SKM-1 (cell line): ENCODE results near the gene SMNDC1.
"Not testable (repeated sequence)": the region's sequence is repeated elsewhere in the genome, so short reads cannot be mapped to it uniquely, and the experiment has no call there.

Experiments used
- DNase-seq: peaks from one replicate; lab custom pipeline; 2025; ENCODE audit not compliant: unreplicated experiment; lab: John Stamatoyannopoulos, UW

The SMNDC1 gene

DNA sequence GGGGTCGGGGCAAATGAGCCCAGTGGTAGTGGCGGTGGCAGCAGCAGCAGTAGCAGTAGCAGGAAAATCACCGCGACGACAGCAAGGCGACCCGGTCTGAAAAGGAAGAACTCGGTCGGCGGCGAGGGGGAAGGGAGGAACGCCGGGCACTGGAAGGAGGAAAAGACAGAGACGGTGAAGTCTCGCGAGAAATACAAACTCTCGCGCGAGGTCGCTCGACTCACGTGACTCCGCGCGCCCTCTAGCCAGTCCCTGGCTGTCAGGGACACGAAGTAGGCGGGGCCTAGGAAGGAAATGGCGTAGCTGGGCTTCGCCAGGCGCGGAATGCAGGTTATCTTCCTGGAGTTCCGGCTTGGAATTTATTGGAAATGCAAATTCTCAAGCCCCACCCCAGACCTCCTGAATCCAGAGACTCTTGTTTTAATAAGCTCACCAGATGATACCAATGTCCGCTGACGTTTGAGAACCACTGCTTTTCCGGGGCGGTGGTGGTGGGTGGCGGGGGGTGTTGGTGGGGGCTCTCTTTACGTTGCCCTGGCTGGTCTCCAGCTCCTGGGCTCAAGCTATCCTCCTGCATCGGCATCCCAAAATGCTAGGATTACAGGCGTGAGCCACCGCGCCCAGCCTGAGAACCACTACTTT lies at the start of gene SMNDC1:
SMNDC1 (minus strand) TSS at position 141 of the 642 bp plus-strand sequence. CDS start 1,333 bp downstream, outside the sequence.
- peak; percentile 84 for DNase-seq

DNA sequence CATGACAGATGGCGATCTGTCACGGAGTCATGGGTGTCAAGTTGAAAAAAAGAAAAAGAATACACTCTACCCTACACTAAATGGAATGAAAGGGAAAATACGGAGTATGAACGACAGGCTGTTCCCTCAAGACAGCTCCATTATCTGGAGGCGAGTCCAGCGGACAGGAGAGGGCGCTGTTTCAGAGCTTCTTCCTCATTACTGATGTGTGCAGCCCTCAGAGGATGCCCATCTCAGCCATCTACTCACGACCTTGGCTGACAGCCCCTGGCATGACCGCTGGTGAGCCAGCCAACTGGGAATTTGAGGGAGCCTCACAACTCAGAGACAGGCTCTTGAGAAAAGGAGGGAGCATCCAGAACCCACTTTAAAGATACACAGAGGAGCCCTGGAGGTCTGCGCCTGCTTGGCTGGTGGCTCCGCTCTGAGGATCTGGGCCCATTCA lies 49.6 kb upstream of the SMNDC1 start:
- DNase-seq, result peak; percentile 62

DNA sequence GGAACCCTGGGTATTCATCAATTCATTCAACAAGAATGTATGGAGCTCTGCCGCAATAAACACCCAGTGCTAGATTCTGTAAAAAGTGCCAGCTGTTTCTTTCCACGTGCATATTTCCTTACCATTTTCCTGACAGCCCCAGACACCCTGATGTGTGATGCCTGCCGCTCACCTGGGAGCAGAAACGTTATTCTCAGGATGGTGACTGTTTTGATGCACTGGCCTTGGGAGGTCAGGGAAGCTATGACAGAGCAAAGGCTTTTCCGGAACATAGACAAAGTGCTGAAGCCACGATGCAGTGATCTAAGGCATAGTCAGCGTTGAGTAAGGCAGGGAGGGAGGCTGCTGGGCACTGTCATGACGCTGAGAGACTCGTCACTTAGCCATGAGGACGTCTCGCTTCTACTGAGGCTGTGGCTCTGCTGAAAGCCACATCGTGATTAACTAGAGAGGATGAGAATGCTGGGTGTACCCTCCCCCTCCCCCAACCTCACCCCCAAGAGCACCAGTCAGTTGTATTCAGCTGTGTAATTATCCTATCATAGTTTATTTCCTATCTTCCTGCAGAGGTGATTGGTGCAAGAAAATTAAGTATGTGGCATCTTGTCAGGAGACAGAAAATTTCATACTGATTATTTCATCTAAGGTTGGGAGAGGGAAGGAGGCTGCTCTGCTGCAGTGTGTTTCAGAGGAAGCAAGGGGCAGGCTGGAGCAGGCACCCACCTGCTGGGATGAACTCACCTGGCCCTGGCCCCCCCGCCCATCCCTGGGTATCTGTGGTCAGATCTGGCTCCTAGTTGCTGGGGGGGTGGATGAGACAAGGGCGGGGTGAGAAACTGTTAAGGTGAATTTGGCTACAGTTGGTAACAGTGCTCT lies 48.8 kb upstream of the SMNDC1 start:
- no peak for DNase-seq

DNA sequence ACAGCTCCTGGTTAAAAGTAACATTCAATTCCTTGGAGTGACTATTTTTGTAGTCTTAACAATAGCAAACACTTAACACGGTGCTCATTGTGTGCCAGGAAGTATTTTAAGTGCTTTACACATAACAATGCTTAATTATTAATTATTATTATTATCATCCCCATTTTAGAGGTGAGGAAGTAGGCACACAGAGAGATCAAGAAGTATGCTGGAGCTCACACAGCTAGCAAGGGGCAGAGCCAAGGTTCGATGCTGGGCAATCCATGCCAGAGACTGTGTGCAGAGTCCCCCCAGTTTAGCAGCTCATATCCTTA lies 48.2 kb upstream of the SMNDC1 start:
- DNase-seq, result no peak

DNA sequence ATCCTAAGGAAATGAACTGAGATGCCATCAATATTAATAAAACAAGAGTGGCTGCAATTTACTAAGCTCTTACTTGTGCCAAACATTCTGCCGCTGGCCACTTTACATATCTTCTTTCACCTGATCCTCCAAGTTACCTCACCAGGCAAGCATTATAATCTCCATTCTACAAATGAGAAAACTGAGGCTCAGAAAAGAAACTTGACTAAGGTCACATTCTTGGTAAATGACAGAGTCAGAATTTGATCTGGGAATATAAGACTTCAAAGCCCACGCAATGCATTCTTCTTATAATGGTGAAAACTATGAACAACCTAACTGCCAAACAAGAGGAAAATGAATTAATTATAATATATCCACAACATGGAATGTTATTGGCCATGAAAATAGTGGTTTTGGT lies 46.1 kb upstream of the SMNDC1 start:
- DNase-seq, result no peak

DNA sequence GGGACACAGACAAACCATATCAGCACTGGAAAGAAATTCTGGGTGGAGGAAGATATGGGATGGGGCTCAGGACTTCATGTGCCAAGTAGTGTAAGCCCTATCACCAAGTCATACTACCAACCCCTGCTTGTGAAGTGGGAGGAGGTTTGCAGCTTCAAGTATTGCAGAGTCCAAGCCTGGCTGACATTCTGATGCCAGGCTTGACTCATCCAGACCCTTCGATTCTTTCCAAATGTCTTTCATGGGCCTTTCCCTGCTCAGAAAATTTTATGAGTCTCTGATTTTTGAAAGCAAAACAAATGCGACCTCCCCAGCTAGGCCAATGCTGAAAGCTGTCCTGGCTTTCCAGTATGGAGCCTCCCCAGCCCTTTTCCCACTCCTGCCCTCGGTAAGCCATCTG lies 45.1 kb upstream of the SMNDC1 start:
- DNase-seq, result no peak

DNA sequence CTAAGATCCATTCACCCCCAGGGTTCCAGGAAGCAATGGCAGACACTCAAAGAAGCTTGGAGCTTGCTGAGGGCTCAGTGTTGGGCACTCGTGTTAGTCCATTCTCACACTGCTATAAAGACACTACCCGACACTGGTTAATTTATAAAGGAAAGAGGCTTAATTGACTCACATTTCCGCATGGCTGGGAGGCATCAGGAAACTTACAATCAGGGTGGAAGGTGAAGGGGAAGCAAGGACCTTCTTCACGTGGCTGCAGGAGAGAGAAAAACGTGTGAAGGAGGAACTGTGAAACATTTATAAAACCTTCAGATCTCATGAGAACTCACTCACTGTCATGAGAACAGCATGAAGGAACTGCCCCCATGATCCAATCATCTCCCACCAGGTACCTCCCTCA lies 44.7 kb upstream of the SMNDC1 start:
- DNase-seq, result no peak

DNA sequence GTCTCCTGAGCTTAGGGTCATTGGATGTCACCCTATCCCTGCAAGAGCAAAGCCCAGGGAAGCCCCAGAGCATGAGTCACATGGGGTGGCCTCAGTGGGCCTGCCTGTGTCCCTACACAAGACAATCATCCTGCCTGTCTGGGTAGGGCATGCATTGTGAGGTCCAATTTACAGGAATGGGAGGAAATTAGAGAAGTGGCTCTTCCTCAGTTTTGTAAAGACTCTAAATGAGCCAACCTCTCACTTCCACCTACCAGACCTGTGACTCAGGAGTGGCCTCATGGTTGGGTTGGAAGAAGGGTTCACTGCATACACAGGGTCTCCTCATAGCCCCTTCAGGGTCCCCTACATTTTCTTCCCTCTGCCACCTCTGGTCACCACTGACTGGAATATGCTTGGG lies 43.6 kb upstream of the SMNDC1 start:
- no peak for DNase-seq

DNA sequence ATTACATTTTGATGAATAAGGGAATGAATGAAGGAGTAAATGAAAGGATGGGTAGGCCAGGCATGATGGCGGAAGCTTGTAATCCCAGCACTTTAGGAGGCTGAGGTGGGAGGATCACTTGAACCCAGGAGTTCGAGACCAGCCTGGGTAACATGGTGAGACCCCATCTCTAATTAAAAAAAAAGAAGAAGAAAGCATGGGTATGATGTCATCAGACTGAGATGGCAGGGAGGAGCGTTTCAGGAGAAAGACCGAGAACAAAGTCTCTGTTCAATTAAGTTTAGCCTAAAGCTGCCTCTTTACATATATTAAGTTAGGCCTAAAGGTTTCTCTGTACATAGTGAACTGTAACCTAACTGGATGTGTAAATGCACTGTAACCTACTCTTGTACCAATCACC lies 42.2 kb upstream of the SMNDC1 start:
- DNase-seq, result no peak

DNA sequence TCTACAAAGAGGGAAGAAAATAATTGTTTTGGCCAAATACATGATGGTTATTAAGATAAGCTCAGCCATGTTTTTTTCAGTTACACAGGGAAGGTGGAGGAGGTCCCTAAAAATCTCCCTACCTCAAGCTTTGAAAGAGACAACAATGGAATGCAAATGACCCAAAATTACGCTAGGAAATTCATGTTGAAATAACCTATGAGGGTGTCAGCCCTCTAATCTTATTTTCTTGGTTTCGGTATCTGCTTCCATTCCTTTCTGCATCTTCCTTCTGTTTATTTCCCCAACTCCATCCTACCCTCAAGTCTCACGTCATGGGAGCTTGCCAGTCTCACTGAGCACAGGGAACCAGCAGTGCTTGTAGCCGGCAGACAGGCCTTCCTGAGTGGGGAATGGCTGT lies 40.6 kb upstream of the SMNDC1 start:
- DNase-seq, result no peak

DNA sequence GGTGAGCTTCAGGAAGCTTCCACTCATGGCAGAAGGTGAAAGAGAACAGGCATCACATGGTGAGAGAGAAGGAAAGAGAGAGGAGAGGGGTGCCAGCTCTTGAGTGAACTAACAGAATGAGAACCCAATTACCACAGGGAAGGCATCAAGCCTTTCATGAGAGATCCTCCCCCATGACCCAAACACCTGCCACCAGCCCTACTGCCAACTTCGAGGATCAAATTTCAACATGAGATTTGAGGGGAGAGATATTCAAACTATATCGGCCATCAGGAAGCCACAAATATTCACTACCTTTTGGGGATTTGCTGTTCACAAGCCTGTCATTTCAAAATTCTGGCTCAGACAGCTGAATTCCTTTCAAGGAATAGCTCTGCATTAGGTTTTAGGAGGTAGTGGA lies 39.9 kb upstream of the SMNDC1 start:
- no peak for DNase-seq

DNA sequence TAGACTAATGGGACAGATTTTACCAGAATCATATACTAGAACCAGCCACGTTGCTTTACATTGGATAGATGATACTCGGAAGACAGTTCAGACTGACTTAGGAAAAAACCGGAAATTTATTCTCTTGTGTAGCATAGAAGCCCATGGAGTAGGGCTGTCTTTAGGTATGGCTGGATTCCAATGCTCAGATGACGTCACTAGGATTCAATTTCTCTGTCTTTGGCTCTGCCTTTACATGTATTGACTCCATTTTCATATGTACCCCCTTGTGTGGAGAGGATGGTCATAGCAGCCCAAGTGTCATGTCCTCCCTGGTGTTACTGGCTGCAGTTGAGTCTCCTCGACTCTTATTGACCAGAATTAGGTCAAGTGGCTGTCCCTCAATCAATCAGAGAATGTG lies 39.2 kb upstream of the SMNDC1 start:
- DNase-seq, result no peak

DNA sequence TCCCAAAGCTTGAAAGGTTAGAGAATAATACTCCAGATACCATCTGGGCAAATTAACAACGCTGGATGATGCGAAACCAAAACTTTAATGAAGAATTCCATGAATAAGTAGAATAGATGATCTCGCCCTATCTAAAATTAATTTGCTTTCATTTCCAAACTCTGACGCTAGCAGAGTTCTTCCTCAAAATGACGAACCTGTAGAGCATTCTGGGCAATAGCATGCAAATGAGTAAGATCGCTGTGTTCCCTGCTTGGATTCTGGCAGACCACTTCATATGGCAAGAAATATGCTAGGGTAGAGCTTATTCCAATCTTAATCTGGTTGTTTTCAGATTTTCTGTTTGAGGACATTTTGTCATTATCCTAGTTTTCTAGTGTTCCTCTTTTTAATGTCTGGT lies 36.1 kb upstream of the SMNDC1 start:
- no peak for DNase-seq

DNA sequence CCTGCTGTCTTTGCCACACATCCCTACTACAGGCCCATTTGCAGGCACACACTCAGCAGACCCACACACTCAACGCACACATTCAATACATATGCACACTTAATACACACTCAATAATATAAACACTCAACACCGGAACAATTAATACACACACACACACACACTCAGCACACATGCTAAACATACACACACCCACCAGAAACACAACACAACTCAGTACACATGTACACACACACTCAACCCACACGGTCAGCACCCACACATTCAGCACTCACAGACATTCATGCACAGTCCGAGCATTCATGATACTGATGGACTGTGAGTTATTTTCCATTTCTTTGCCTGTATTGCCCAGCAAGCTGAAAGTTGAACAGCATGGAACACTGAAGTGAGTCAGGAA lies 35.4 kb upstream of the SMNDC1 start:
- DNase-seq, result no peak

DNA sequence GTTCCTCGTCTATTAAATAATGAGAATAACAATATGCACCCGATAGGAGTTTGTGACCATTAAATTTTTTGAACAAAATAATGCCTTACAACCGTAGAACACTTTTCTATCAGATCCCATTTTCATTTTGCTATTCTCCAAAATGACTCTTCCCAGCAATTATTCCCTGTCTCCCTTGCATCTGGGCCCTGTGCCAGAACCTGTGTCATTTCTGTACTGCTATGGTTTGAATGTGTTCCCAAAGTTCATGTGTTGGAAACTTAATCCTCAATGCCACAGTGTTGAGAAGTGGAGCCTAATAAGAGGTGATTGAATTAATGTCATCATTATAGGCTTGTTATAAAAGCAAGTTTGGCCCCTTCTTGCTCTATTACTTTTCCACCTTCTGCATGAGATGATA lies 33.2 kb upstream of the SMNDC1 start:
- no peak for DNase-seq

DNA sequence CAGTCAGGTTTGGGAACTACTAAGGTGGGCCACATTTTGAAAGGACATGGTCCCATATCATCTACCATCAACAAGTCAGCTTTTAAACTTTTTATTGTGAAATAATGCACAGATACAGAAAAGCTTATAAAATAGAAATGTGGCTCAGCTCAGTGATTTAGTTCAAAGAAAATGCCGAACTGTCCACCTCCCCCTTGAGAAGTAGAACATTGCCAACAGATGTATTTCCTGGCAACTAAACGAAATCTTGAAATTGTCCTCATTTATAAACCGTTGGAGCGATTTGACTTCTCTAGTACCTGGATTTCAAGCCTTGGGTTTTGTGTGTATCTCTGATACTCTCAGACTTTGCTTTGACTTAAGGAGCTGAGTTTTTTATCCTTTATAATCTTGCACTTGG lies 32.7 kb upstream of the SMNDC1 start:
- DNase-seq, result no peak

DNA sequence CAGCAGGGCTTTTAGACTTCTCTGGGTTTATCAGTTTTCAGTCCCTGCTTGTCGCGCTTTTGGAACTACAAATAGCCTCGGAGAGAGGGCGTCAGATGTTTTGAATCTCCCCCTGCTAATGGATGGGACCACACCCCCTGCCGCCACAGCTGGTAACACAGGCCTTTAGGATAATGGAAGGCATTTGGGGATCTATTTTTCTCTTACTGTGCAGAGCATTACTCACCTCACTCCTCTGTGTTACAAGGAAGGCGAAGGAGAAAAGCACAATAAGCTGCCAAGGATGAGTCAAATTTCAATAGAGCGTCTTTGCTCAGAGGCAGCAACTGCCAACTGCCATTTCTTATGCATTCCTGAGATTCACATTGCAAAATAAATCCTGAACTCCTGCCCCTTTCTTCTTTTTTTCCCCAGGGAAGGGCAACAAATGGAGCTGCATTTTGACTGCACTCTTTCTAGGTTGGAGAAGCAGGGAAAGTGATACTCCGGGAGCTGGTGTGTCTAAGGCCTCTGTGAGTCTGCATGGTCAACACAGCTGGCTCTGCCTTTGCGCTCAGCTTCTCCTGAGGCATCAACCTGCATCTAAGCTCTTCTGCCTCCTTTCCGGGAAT lies 31.5 kb upstream of the SMNDC1 start:
- DNase-seq, result no peak

DNA sequence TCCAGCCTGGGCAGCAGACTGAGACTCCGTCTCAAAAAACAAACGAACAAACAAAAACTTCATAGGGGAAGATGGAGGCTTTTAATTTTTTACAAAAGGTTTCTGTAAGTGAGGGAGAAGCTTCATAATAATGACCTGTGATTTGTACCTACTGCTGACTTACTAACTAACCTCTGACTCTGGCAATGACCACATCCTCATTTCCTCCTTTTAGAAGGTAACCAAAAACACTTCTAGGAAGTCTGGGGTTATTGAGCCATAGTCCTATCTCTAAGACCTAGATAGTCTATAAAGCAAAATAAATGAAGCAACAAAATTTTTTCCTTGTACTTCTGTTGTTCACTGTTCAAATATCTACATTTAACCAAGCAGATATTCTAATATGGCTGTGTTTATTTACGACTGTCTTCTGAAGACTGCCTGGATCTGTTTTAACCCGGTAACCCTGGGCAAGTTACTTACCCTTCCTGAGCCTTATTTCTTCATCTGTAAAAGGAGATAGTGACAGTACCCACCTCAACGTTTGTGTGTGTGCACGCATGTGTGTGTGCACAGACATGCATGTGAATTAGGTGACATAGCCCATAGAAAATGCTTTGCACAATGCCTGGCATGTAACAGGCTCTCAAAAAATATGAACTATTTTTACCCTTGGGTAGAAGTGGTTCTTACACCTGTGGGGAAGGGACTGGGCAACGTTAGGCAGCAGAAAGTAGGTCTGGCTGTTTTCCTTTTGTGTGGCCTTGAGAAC lies 30.8 kb upstream of the SMNDC1 start:
- DNase-seq, result peak; percentile 64

DNA sequence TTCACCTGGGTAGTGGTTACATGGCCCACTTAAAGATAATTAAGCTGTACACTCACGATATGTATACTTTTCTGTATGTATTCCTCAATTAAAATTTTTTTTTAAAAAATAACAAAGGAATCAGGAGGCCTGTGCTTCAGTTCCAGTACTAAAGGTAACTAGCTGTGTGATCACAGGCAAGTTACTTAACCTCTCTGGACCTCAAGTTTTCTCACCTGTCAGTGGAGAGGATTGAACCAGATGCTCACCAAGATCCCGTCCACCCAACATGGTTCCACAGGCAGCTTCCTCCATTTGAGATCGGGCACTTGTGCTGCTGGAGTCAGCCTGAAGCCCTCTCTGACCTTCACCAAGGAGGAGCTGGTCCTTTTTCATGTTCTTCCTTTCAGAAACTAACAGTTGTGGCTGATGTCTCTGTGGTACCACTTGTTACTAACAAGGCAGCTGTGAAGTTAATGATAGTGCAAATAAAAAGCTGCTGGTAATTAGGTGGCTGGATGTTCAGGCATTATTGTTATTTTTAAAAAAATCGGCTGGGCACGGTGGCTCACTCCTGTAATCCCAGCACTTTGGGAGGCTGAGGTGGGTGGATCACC lies 29.4 kb upstream of the SMNDC1 start:
- DNase-seq, result no peak

DNA sequence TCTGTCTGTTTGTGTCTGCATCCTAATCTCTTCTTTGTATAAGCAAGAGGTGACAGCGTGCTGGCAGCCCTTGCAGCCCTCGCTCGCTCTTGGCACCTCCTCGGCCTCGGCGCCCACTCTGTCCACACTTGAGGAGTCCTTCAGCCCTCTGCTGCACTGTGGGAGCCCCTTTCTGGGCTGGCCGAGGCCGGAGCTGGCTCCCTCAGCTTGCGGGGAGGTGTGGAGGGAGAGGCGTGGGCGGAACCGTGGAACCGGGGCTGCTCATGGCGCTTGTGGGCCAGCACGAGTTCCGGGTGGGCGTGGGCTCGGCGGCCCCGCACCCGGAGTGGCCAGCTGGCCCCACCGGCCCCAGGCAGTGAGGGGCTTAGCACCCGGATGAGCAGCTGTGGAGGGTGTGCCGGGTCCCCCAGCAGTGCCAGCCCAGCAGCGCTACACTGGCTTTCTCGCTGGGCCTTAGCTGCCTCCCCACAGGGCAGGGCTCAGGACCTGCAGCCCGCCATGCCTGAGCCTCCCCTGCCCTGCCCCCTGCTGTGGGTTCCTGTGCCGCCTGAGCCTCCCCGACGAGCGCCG lies 26.6 kb upstream of the SMNDC1 start:
- not testable (repeated sequence) for DNase-seq

DNA sequence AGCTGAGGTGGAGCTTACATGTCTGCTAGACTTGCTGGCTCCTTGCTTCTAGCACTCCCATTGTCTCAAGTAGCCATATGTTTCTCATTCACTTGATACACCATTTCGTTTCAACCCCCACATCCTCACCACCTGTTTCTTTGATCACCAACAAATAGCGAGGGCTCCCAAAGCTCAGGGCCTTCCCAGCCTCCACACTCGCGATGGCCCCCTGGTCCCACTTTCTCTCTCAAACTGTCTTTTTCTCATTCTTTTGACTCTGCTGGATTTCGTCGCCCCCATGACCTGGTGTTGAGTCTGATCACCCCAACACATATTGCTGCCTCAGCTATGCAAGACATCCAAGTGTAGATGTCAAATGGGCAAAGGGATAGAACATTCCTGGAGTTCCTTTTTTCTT lies 26.0 kb upstream of the SMNDC1 start:
- DNase-seq, result no peak
